NCI-H1694 treated with DMSO at 0.1 percent for 48 hours (cell line): ENCODE results near the gene DSG3.

ENCODE experiments used
- DNase-seq: peaks from one replicate; lab custom pipeline; 2025; lab: John Stamatoyannopoulos, UW

Gene DSG3

GRCh38 chr18:31430072-31430471 is 17.5 kb upstream of the DSG3 start:
- DNase-seq, result no peak

- DNase-seq, result no peak
These were observed 17.0 kb upstream of the DSG3 start for GRCh38 chr18:31430554-31430953.

GRCh38 chr18:31432316-31432715 is 15.2 kb upstream of the DSG3 start:
- no peak for DNase-seq

- no peak for DNase-seq
These were observed 10.7 kb upstream of the DSG3 start for GRCh38 chr18:31436825-31437224.

GRCh38 chr18:31438402-31438801 is 9.1 kb upstream of the DSG3 start:
- no peak for DNase-seq

GRCh38 chr18:31439807-31440325 is 7.7 kb upstream of the DSG3 start:
- no peak for DNase-seq

GRCh38 chr18:31440787-31441186 is 6.8 kb upstream of the DSG3 start:
- DNase-seq, result no peak

- DNase-seq, result no peak
These were observed 6.0 kb upstream of the DSG3 start for GRCh38 chr18:31441493-31441892.

GRCh38 chr18:31444142-31444541 is 3.4 kb upstream of the DSG3 start:
- no peak for DNase-seq

- DNase-seq, result no peak
These were observed 1.6 kb upstream of the DSG3 start for GRCh38 chr18:31445908-31446307.

- no peak for DNase-seq
These were observed 687 bp upstream of the DSG3 start for GRCh38 chr18:31446854-31447253.

- DNase-seq, result no peak
These were observed 2.9 kb downstream of the DSG3 start for GRCh38 chr18:31450409-31450808.

- DNase-seq, result no peak
These were observed 4.1 kb downstream of the DSG3 start for GRCh38 chr18:31451625-31452024.

- DNase-seq, result no peak
These were observed 6.6 kb downstream of the DSG3 start for GRCh38 chr18:31454066-31454708.

GRCh38 chr18:31469629-31470028 is 22.1 kb downstream of the DSG3 start:
- no peak for DNase-seq

GRCh38 chr18:31478688-31479087 is 31.1 kb downstream of the DSG3 start:
- no peak for DNase-seq

- DNase-seq, result no peak
These were observed 34.5 kb downstream of the DSG3 start for GRCh38 chr18:31482051-31482450.

GRCh38 chr18:31483396-31483795 is 35.9 kb downstream of the DSG3 start:
- DNase-seq, result no peak

- DNase-seq, result no peak
These were observed 36.9 kb downstream of the DSG3 start for GRCh38 chr18:31484461-31484860.

- DNase-seq, result no peak
These were observed 38.6 kb downstream of the DSG3 start for GRCh38 chr18:31486165-31486564.

- DNase-seq, result no peak
These were observed 39.9 kb downstream of the DSG3 start for GRCh38 chr18:31487246-31488015.

- no peak for DNase-seq
These were observed 41.8 kb downstream of the DSG3 start for GRCh38 chr18:31489311-31489710.

GRCh38 chr18:31490387-31490786 is 42.8 kb downstream of the DSG3 start:
- DNase-seq, result no peak

- DNase-seq, result no peak
These were observed 43.3 kb downstream of the DSG3 start for GRCh38 chr18:31490833-31491232.
